ENCODE results near the gene NCAM1.

Gene NCAM1

DNA sequence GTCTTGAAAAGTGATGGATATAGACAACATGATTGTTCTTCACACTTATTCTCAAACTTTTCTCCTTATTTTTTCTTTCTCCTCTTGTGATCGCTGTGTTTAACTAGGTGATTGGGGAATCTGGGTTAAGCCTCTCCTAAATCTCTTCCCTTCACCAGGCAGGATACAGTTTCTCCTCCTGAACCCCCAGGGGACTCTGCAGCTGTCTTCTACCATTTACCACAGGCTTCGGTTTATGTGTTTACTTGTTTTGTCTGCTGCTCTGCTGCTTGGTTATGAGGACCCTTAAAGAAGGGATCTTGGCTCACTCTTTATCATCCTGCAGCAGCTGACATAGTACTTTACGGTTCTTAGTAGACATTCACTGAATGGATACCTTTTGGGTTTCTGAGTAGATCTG, 124.2 kb downstream of the NCAM1 start:
- Histone ChIP-seq H3K9me3 (no peaks in the 10 kb centered on the region), H3K36me3 (no peaks in the 10 kb centered on the region), H3K27ac (no peak overlapping the region), H3K4me3 (ENCODE audit: low read depth in 1 of 2, low read length in 1 of 2) (no peak overlapping the region), H3K4me1 (ENCODE audit: control insufficient read depth in 1 of 2, insufficient read depth in 1 of 2, low read depth in 1 of 2, low read length in 1 of 2) (no peaks in the 10 kb centered on the region), H3K27me3 (no peaks in the 10 kb centered on the region)
- TF ChIP-seq, protein P1, sequence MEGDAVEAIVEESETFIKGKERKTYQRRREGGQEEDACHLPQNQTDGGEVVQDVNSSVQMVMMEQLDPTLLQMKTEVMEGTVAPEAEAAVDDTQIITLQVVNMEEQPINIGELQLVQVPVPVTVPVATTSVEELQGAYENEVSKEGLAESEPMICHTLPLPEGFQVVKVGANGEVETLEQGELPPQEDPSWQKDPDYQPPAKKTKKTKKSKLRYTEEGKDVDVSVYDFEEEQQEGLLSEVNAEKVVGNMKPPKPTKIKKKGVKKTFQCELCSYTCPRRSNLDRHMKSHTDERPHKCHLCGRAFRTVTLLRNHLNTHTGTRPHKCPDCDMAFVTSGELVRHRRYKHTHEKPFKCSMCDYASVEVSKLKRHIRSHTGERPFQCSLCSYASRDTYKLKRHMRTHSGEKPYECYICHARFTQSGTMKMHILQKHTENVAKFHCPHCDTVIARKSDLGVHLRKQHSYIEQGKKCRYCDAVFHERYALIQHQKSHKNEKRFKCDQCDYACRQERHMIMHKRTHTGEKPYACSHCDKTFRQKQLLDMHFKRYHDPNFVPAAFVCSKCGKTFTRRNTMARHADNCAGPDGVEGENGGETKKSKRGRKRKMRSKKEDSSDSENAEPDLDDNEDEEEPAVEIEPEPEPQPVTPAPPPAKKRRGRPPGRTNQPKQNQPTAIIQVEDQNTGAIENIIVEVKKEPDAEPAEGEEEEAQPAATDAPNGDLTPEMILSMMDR (IDR thresholded peaks at IDR 0.05), result no peak

DNA sequence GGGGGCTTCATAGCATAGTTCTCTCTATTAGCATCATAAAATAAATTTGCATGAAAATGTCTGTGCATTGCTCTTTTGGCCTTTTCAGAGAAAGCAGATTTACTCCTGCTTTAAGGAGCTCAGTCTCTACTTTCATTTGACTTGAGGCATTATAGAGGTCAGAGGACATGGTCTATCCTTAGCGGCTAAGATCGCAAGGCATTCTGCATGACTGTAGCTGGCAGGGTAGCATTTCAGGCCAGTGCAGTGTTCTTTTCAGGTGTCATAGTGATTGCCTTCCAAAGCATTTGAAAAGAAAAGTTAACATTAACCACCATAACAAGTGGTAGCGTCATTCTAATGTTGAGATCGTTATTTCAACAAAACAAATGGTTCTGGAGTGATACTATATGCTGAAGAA, 126.5 kb downstream of the NCAM1 start:
- TF ChIP-seq, protein P1 (IDR thresholded peaks at IDR 0.05), result no peak
- no peaks in the 10 kb centered on the region for H3K9me3 ChIP-seq
- no peaks in the 10 kb centered on the region for H3K27me3 ChIP-seq
- no peaks in the 10 kb centered on the region for H3K36me3 ChIP-seq
- no peaks in the 10 kb centered on the region for H3K4me1 ChIP-seq (ENCODE audit: control insufficient read depth in 1 of 2, insufficient read depth in 1 of 2, low read depth in 1 of 2, low read length in 1 of 2)
- H3K27ac ChIP-seq, result no peak overlapping the region
- no peak overlapping the region for H3K4me3 ChIP-seq (ENCODE audit: low read depth in 1 of 2, low read length in 1 of 2)

GRCh38 chr11:113090716-113091480, 129.7 kb downstream of the NCAM1 start:
- Histone ChIP-seq H3K27ac (no peak overlapping the region), H3K9me3 (no peaks in the 10 kb centered on the region), H3K36me3 (no peaks in the 10 kb centered on the region), H3K4me3 (ENCODE audit: low read depth in 1 of 2, low read length in 1 of 2) (no peak overlapping the region), H3K4me1 (ENCODE audit: control insufficient read depth in 1 of 2, insufficient read depth in 1 of 2, low read depth in 1 of 2, low read length in 1 of 2) (no peaks in the 10 kb centered on the region), H3K27me3 (no peaks in the 10 kb centered on the region)
- TF ChIP-seq, protein P1 (IDR thresholded peaks at IDR 0.05), result no peak

- TF ChIP-seq, protein P1 (IDR thresholded peaks at IDR 0.05), result no peak
- no peaks in the 10 kb centered on the region for H3K9me3 ChIP-seq
These were observed 130.2 kb downstream of the NCAM1 start for GRCh38 chr11:113091481-113091780.

GRCh38 chr11:113096648-113097047, 135.4 kb downstream of the NCAM1 start:
- no peak overlapping the region for H3K27ac ChIP-seq

More at GRCh38 chr11:113091481-113091780, 130.2 kb downstream of the NCAM1 start:
- Histone ChIP-seq H3K36me3 (no peaks in the 10 kb centered on the region), H3K27me3 (no peaks in the 10 kb centered on the region), H3K27ac (no peak overlapping the region), H3K4me3 (ENCODE audit: low read depth in 1 of 2, low read length in 1 of 2) (no peak overlapping the region), H3K4me1 (ENCODE audit: control insufficient read depth in 1 of 2, insufficient read depth in 1 of 2, low read depth in 1 of 2, low read length in 1 of 2) (no peaks in the 10 kb centered on the region)

More at GRCh38 chr11:113096648-113097047, 135.4 kb downstream of the NCAM1 start:
- no peaks in the 10 kb centered on the region for H3K9me3 ChIP-seq
- H3K4me1 ChIP-seq (ENCODE audit: control insufficient read depth in 1 of 2, insufficient read depth in 1 of 2, low read depth in 1 of 2, low read length in 1 of 2), result no peaks in the 10 kb centered on the region
- H3K36me3 ChIP-seq, result no peaks in the 10 kb centered on the region
- H3K27me3 ChIP-seq, result no peaks in the 10 kb centered on the region
- TF ChIP-seq, protein P1 (IDR thresholded peaks at IDR 0.05), result no peak
- H3K4me3 ChIP-seq (ENCODE audit: low read depth in 1 of 2, low read length in 1 of 2), result no peak overlapping the region
